ENCODE results near the gene HSD3B2.

DNA sequence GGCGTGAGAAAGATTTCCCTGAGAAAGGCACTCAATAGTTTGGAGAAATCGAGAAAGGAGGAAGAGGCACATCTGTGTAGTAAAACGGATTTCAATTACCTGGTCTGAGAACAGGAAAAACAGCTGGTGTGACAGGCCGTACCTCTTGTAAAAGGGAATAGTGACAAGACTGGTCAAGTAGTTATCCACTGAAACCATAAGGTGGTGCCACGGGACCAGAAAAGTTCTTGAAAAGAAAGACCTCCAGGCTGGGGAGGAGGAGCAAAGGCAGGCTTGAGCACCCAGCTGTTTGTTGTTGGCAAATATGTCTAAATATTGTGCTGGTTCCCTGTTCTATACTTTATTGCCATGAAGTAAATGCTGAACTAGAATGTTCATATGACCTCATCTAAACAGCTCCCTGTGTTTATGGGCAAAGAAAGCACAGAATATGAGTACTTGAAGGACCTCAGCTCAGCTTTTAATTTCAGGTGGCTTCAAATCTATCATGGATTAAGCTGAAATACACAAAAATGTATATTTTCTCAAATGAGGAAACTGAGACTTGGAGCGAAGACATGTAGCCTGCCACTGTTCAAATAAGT is 42.4 kb upstream of the HSD3B2 start:
- TF ChIP-seq CTCF (IDR thresholded peaks at IDR 0.05 in 8 of 11, conservative IDR thresholded peaks at IDR 0.05 in 3 of 11) (peak in 3 of 11 experiments; percentile 11 to 25 (median 20)), POLR2A (IDR thresholded peaks at IDR 0.05) (no peak)
